Adrenal gland (tissue), 5 donors: ENCODE results near the gene SSU72.

Source experiments
- CTCF ChIP-seq, 6 experiments: fragments of 450-650 bp in 4 of 6; fragments of 200-600 bp in 2 of 6; sonication (generic) in 1 of 6; IDR thresholded peaks; 1 replicate in 5 of 6; 2 replicates in 1 of 6; pipeline versions ENCODE4 v1.5.1 to v1.8.0; 2016 to 2021; ENCODE audit warnings: antibody characterized with exemption in 6 of 6, mild to moderate bottlenecking in 2 of 6, moderate library complexity in 1 of 6
- POLR2A ChIP-seq, 2 donors: fragments of 450-650 bp; IDR thresholded peaks; one replicate each; pipeline ENCODE4 v1.6.1; 2017; ENCODE audit warnings: antibody characterized with exemption in 2 of 2, mild to moderate bottlenecking in 2 of 2, moderate library complexity in 1 of 2
- donor health status: DM: no; HTN: no; CAD: no.

GRCh38 chr1:1559066-1559465 lies 15.6 kb downstream of the SSU72 start:
- no peak for TF ChIP-seq CTCF (IDR thresholded peaks at IDR 0.05)
- TF ChIP-seq POLR2A (IDR thresholded peaks at IDR 0.05), result no peak
